Caki2 (cell line): Measurements from ENCODE around the gene AFTPH. TPM values are rescaled to one million over a fixed set of nuclear protein-coding genes. Genes with fewer than 3 reads are reported as not detected.

Experiments used
- DNase-seq: peaks from one replicate; pipeline ENCODE4 v3.0.0-alpha.2; 2015; ENCODE audit warnings: low read depth
- in situ Hi-C: cut with HindIII; loops from 2 replicates; pipeline ENCODE4 v1.10.0; 2016; ENCODE audit warnings: low sequenced_read_pairs, low pct_unique_long_range_greater_than_20kb, mixed read lengths
- total RNA-seq: library from RNA; depleted of rRNA; stranded (reverse); fragments of >200 nt; shearing (Covaris generic); gene quantifications from 2 replicates; pipeline ENCODE4 v1.2.3, GENCODE V29; 2014; ENCODE audit warnings: low replicate concordance

AFTPH gene
- total RNA-seq, 1 experiment from 2014 or later = 23.9 TPM

DNA sequence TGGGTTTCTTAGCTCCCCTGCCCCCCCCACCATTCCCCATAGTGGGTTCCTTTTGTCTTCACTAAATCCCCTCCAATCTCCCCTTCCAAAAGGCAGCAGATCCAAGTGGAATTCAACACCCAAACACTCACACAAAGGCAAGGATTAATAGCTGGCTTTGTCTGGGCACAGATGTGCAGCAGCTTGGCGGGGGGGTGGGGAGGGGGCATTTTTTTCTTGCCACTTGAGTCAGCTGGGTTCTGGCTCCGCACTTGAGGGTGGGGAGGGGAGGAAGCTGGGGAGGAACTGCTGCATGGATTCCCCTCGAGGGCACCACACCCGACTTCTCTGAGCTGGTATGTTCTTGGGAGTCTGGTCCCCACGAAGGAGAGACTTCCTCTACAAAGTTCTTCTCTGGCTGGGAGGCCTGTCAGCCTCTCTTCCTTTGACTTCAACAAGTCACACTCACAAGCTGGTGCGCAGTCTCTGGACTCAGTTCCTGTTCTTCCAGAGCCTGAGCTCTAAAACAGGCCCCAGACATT lies 93.6 kb downstream of the AFTPH start:
- no peak for DNase-seq
- in situ Hi-C loops = no loop called here

DNA sequence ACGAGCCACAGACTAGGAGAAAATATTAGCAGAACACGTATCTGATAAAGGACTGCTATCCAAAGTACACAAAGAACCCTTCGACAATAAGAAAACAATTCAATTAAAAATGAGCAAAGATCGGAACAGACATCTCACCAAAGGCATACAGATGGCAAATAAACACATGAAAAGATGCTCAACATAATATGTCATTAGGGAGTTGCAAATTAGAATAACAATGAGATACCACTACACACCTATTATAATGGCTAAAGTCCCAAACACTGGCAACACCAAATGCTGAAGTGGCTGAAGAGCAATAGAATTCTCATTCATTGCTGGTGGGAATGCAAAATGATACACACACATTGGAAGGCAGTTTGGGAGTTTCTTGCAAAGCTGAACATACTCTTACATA lies 96.5 kb downstream of the AFTPH start:
- in situ Hi-C loops = no loop called here
- DNase-seq = no peak

DNA sequence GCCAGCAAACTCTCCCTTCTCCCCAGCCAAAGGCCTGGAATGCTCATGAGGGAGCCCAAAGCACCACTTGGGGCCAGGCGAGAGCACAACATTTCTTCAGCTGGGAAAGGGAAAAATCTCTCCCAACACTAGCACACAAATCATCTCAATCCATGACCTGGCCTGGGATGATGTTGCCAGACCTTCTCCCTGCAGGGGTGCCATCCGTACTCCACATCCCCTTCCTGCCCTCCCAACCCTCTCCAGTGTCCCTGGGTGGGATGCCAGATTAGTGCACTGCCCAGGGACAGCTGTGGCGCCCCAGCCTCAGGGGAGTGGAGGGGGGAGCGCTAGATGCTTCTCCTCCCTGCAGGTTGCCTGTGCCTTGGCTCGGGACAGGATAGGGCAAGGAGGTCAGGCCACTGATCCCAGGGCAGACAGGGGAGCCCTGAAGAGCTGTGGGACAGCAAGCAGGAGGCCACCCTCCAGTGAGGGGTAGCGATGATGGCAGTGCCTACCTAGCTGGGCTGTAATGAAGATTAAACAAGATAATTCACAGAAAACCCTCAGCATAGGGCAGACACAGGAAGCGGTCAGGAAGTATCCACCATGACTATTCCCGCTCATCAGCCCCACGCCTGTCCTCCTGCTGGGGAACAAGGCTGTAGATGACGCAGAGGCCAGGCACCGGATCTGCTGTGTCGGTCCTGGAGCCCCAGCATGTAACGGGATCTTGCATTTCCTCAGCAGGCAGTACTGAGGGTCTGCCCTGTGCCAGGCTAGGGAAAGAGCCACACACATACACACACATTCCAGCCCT lies 98.5 kb downstream of the AFTPH start:
- no peak for DNase-seq
- in situ Hi-C loops = no loop called here

DNA sequence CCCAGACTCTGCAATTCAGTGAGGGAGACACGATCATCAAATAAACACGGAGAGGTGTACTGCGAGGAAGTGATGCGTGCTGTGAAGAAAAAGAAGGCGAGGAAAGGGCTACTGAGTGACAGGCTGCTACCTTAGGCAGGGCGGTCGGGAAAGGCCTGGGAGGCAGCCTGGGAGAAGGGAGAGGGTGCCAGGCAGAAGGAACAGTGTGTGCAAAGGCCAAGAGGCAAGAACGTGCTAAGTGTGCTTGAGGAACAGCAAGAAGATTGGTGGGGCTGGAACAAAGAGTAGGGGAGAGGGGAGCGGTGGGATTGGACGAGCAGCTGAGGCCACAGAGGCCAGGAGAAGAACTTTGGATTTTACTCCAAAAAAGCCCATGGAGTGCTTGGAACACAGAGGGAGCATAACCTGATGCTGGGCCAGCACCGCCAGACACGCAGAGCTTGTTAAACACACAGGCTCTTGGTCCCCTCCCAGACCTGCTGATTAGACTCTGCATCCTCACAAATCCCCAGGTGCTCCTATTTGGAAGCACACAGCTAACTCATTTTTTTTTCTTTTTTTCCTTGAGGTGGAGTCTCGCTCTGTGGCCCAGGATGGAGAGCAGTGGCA lies 99.2 kb downstream of the AFTPH start:
- DNase-seq = no peak
- in situ Hi-C loops = no loop called here

DNA sequence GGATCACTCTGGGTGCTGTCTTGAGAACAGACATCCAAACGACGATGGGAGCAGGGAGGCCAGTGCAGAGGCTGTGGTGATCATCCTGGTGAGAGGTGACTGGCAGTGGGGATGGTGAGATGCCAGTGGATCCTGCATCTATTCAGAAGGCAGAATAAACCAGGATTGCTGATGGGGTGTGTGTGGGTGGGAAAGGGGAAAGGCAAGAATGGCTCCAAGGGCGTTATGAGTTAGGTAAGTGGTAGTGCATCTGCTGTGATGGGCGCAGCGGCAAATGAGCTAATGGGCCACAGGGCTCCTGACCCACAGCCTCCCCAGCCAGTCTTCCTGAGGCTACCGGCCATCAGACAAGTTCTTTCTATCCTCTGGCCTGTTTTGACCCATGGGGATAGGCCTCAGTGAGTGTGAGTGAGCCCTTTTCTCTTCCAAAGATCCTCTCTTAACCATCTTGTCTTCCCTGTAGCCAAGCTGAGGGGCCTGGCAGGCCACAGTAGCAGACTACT lies 100.0 kb downstream of the AFTPH start:
- in situ Hi-C loops = no loop called here
- no peak for DNase-seq

DNA sequence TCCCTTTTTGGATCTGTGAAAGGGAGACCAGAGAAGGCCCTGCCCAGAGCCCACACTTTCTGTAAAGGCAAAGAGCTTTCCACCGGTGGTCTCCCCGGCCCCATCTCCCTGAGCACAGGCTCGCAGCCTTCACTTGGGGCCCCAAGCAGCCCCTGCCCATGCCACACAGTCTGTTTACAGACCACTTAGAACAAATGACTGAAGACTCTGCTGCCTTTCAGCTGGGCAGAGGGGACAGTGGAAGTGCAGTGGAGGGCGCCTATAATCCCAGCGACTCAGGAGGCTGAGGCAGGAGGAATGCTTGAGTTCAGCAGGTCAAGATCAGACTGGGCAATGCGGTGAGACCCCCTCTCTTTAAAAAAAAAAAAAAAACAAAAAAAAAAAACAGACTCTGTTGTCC lies 100.7 kb downstream of the AFTPH start:
- in situ Hi-C loops = no loop called here
- no peak for DNase-seq

DNA sequence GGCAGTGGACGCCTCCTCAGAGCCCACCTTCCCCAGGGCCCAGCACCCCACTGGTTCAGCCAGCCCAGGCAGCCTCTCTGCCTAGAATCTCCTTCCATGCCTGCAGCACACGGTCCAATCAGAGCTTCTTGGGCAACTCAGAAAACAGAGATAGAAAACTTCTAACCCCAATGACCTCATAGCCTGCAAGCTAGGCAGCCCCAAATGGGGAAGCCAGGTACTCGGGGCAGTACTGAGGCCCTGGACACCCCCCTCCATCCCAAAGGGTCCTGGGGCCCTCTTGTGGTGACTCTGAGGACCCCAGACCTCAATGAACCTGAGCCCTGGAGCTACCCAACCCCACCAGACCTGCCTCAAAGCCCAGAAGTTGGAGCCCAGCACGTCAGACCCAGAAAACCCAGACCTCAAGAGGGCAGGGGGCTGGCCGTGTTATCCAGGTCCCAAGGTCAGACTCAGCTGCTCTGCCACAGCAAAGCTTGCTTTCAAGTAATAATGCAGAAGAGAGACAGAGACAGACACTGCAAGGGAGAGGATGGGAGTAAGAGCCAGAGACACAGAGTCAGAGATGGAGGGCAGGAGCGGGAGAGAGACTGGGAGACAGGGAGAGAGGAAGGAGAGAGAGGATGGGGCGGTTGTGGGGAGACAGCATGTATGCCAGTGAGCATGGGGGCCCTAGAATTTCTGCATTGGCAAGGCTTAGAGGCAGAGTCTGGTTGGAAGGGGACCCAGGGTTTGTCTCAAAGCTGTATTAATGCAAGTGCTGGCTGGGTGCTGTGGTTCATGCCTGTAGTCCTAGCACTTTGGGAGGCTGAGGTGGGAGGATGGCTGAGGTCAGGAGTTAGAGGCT lies 101.4 kb downstream of the AFTPH start:
- no peak for DNase-seq
- in situ Hi-C loops = no loop called here

DNA sequence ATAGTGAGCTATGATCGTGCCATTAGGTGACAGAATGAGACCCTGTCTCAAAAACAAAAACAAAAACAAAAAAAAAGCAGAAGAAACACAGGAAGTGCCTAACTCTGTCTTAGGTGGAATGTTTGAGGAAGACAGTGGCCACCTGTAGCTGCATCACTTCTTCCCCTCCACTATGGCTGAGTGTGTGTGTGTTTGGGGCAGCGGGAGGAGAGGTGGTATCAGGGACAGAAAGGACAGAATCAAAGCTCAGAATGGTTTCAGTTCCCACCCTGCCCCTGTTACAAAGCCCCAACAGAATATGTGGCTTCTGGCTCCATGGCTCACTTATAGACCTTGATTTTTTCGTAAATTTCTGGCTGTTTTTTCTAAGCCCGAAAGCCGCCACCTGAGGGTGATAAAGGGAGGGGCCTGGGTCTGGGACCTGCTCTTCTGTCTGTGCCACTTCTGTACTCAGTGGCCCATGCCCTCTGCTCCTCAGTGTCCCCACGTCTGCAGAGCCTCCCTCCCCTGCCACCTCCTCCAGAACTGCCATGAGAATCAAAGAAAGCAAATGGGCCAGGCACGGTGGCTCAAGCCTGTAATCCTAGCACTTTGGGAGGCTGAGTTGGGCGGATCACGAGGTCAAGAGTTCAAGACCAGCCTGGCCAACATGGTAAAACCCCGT lies 102.2 kb downstream of the AFTPH start:
- no peak for DNase-seq
- in situ Hi-C loops = no loop called here

DNA sequence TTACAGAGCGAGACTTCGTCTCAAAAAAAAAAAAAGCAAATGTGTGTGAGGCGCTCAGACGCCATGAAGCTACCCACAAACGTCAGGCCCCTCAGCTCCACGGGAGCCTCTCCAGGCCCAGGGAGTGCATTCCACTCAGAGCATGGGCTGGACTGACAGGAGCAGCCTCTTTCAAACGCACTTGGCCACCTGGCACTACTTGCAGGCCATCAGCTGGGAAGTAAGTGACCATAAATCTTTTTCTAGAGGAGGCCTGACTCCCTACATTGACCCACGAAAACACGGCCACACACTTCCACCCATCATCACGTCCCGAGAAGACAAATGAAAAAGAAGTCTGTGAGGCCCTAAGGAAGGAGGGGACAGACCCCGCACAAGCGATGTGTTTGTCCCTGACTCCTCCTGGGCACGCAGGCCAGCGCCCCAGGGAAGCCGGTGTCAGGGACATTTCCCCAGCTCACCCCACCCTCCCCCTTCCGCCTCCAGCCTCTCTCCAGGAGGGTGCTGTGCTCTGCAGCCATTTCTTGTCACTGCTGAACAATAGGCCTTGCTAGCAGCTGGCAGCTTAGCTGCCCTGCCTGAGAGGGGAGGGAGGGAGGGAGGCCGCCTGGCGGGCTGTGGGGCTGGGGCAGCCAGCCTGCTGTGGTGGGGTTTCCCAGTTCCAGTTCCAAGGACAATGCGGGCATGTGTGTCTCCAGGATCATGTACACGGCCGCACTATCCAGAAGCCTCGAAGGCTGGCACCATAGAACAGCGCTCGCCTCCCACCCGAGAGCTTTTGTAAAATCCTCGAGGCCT lies 103.0 kb downstream of the AFTPH start:
- DNase-seq = no peak
- in situ Hi-C loops = no loop called here

DNA sequence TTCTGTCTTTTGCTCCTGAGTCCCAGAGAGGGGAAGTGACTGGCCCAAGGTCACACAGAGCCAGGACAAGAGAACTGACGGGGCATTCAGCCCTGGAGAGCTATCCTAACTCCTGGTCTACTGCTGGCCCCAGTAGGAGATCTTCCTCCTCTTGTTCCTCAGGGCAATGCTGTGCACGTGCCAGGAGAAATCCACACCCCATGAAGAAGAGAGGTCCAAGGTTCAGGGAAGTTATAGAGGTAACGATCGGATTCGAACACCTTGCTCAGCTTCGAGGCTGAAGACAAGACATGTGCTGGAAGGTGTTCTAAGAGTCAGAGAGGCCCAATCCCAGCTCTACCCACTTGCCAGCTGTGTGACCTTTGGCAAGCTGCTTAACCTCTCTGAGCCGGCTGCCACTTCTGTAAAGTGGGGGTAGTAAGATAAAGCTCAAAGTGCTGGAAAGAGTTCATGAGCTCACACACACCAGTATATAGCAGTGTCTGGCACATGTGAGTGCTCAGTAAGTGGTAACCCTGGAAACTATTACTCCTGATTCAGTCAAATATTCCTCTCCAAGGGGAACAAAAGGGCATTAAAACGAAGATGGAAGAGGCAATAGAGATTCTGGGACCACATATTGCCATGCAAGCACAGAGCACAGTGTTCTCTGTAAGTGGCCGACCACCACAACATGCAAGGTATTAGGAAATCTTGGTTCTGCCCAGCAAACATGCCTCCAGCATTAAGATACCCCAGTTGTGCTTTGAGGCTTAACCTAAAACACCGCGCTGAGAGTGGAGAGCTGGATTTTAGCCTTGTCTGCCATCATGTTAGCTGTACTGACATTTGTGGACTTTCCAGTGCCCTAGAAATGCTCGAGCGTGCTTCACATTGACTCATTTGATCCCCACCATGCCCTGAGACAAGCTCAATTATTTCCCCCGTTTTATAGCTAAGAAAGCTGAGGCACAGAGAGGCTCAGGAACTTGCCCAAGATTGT lies 104.0 kb downstream of the AFTPH start:
- in situ Hi-C loops = no loop called here

DNA sequence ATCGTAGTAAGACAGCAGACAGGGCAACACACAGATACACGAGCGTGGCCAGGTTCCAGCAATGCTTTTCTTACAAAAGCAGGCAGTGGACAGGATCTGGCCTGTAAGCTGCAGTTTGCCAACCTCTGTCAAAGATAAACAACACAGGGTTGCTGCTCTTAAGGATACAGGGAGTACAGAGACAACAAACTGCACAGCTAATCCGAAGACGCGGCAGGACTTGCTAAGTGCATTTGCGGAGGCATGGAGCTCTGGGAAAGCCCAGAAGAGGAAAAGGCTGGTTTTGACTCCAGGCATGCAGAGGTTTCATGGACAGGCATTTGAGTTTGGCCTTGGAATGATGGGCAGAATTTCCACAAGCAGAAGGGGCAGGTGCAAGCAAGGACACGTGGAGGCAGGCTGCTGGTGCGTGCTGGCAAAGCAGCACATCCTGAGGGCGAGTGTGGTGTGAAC lies 105.2 kb downstream of the AFTPH start:
- in situ Hi-C loops = no loop called here

More for the DNA sequence above, 104.0 kb downstream of the AFTPH start:
- DNase-seq = no peak

DNA sequence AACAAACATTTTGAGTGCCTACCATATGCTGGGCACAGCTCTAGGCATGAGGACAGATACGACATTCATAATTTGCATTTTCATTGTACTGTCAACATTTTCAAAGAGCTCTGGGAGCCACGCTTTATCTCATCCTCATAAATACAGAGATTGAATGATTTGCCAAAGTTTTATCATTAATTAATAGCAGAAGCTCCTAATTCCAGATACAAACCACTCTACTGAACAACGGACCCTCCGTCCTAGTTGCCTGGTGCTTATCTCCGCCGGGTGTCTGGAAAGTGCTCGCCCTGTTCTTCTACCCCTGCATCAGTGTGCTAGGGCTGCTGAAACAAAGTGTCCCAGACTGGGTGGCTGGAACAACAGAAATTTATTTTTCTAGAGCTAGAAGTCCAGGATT lies 105.7 kb downstream of the AFTPH start:
- in situ Hi-C loops = no loop called here
- no peak for DNase-seq

More for the DNA sequence above, 105.2 kb downstream of the AFTPH start:
- no peak for DNase-seq

DNA sequence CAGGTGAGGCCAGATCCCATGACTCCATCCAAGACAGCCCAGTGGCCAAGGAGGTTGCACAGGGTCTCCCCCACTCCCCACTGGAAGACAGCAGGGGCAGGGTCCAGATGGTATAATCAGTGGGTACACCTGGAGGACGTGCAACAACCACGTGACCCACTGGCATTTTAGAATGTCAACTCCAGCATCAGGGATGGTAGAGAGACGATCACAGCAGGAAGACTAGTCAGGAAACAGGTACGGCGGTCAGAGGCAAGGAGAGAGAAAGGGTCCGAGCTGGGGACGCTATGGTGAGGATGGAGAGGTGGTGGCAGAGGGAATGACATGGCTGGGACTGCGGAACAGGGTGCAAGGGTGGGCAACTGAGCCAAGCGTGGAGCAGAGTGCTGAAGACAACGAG lies 106.6 kb downstream of the AFTPH start:
- DNase-seq = no peak
- in situ Hi-C loops = no loop called here

DNA sequence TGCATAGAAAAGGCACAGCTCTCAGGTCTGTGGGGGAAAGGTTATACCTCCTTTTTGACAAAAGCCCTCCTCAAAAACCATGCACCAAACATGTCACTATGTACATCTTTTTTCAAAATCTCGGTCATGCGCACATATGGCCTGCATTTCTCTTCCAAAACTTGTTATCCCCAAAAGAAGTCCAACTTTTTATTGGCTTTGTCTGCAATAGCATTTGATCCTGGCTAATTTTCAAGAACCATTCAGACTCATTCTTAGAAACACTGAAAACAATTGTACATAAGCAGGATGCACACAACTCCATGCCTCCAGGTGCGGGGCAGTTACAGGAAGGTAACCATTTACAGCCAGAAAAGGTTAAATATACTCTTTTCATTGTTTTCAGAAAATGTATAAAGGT lies 107.6 kb downstream of the AFTPH start:
- no peak for DNase-seq
- in situ Hi-C loops = no loop called here

DNA sequence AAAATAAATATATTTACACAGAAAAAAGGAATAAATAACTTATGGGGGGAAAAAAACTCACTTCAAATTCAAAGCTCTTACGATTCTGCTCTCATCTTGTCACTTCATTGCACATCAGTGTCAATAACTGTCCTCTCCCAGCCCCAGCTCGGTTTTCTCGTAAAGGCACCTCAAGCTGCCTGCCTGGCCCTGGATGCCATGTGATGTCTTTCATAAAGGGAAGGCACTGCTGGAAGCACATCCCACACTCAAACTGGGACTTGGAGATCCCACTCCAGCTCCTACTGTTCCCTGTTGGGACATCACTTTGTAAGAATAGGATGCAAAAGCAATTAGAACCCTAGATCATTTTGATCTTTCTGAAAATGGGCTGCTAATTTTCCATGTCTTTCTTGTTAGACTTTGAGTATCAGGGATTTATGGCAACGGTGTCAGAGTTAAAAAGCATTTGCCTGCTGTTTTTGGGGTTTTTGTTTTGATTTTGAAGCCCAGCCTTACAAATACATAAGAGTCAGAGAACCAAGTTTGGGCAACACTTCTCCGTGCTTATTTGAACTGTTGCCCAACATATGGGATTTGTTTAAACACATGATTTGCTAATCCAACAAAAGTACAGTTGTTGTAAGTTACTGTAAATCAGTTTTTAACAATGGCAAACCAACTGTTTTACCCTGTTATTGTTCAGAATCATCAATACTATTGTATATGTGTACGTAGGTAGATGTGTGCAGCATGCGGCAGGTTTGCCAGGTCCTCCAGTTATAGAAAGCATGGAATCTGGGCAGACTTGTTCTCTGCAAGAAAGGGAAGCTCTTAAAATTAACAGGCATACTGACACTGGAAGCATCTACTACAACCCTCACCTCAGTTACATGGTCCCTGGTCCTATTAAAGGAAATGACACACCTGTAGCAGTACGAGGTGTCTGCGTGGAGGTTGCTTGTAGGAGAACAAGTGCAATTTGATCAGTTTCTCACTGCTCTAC lies 109.0 kb downstream of the AFTPH start:
- in situ Hi-C loops = no loop called here
- DNase-seq = no peak
